Activated naive CD8-positive, alpha-beta T cell treated with anti-CD3 and anti-CD28 coated beads, Interleukin-2, amount 50 U/mL, for 16 hours (primary cell): Measurements from ENCODE around the gene RAB12.
"Not testable (repeated sequence)": the region's sequence is repeated elsewhere in the genome, so short reads cannot be mapped to it uniquely, and the experiment has no call there.

Experiments
- DNase-seq: peaks from one replicate; pipeline ENCODE4 v3.0.0-alpha.2; 2020; ENCODE audit warnings: low read depth, low spot score

Gene RAB12

GRCh38 chr18:8608795-8609658 lies at the start of gene RAB12:
Gene RAB12, plus strand, starts transcription at chr18:8609437. Its CDS starts 3 bp downstream, at chr18:8609440.
- DNase-seq = peak; percentile 64

GRCh38 chr18:8559612-8560186 lies 49.5 kb upstream of the RAB12 start:
- no peak for DNase-seq

- DNase-seq = no peak
These were observed 47.9 kb upstream of the RAB12 start for GRCh38 chr18:8561123-8561910.

GRCh38 chr18:8562070-8562469 lies 47.2 kb upstream of the RAB12 start:
- no peak for DNase-seq

GRCh38 chr18:8562919-8563318 lies 46.3 kb upstream of the RAB12 start:
- DNase-seq = no peak

GRCh38 chr18:8571399-8571798 lies 37.8 kb upstream of the RAB12 start:
- no peak for DNase-seq

- not testable (repeated sequence) for DNase-seq
These were observed 35.5 kb upstream of the RAB12 start for GRCh38 chr18:8573766-8574165.

- no peak for DNase-seq
These were observed 24.4 kb upstream of the RAB12 start for GRCh38 chr18:8584798-8585197.

GRCh38 chr18:8586941-8587340 lies 22.3 kb upstream of the RAB12 start:
- no peak for DNase-seq

- DNase-seq = no peak
These were observed 13.8 kb upstream of the RAB12 start for GRCh38 chr18:8595445-8595844.

GRCh38 chr18:8601277-8602032 lies 7.8 kb upstream of the RAB12 start:
- no peak for DNase-seq

GRCh38 chr18:8602040-8602439 lies 7.2 kb upstream of the RAB12 start:
- no peak for DNase-seq

- DNase-seq = no peak
These were observed 6.7 kb upstream of the RAB12 start for GRCh38 chr18:8602557-8602956.

- no peak for DNase-seq
These were observed 5.3 kb upstream of the RAB12 start for GRCh38 chr18:8603663-8604520.

- no peak for DNase-seq
These were observed 3.3 kb upstream of the RAB12 start for GRCh38 chr18:8605974-8606373.

GRCh38 chr18:8607776-8608742 lies 1.2 kb upstream of the RAB12 start:
- DNase-seq = no peak

GRCh38 chr18:8609659-8610458 lies 622 bp downstream of the RAB12 start:
- no peak for DNase-seq

- DNase-seq = no peak
These were observed 1.2 kb downstream of the RAB12 start for GRCh38 chr18:8610459-8610851.
